HEK293 (cell line): ENCODE measurements around the gene PBX3.

Source experiments
- CTCF ChIA-PET: fragments of 350-600 bp; formaldehyde crosslinking; extraction: SDS; loops from one replicate; lab custom pipeline; 2021; ENCODE audit warnings: antibody characterized with exemption; lab: Yijun Ruan, JAX
- POLR2A ChIA-PET: fragments of 300-600 bp; formaldehyde crosslinking; extraction: SDS; loops from one replicate; lab custom pipeline; 2020; ENCODE audit warnings: antibody characterized with exemption, inconsistent platforms; lab: Yijun Ruan, JAX
- H3K27ac ChIP-seq: fragments of 200-500 bp; sonication (Bioruptor generic); 2 replicates; pipeline ENCODE4 v1.5.1; 2014; ENCODE audit warnings: low read depth, low read length, control low read depth, inconsistent platforms; ENCODE audit errors: extremely low read depth
- H3K36me3 ChIP-seq, 2 experiments: fragments of 200-500 bp in 1 of 2; sonication (Bioruptor generic) in 1 of 2; 1 replicate in 1 of 2; 2 replicates in 1 of 2; pipeline ENCODE4 v1.5.1; 2014 to 2017; ENCODE audit warnings: inconsistent platforms in 2 of 2, low read length in 2 of 2; ENCODE audit not compliant: control insufficient read depth in 2 of 2, insufficient read depth in 1 of 2
- H3K4me1 ChIP-seq: fragments of 200-500 bp; sonication (Bioruptor generic); 2 replicates; pipeline ENCODE4 v1.5.1; 2014; ENCODE audit warnings: mild to moderate bottlenecking, low read length, inconsistent platforms; ENCODE audit not compliant: control insufficient read depth, insufficient read depth
- H3K4me3 ChIP-seq: 2 replicates; pipeline ENCODE4 v1.5.1; 2011; ENCODE audit warnings: low read depth, mild to moderate bottlenecking, control low read depth, low read length, moderate library complexity
- H3K9me3 ChIP-seq: fragments of 200-500 bp; sonication (Bioruptor generic); 2 replicates; pipeline ENCODE4 v1.5.1; 2014; ENCODE audit warnings: low read depth, low read length, inconsistent platforms; ENCODE audit not compliant: control insufficient read depth, insufficient read depth
- FEZF1 ChIP-seq: fragments of 450-650 bp; formaldehyde crosslinking; IDR thresholded peaks from 2 replicates; pipeline ENCODE4 v1.5.1; 2016; ENCODE audit warnings: missing biosample characterization, missing genetic modification characterization
- GFI1B ChIP-seq: fragments of 450-650 bp; formaldehyde crosslinking; IDR thresholded peaks from 2 replicates; pipeline ENCODE4 v1.5.1; 2016; ENCODE audit warnings: missing biosample characterization, missing genetic modification characterization
- OSR2 ChIP-seq: fragments of 450-650 bp; formaldehyde crosslinking; IDR thresholded peaks from 2 replicates; pipeline ENCODE4 v1.5.1; 2016; ENCODE audit warnings: missing biosample characterization, missing genetic modification characterization
- PRDM6 ChIP-seq: fragments of 450-650 bp; formaldehyde crosslinking; IDR thresholded peaks from 2 replicates; pipeline ENCODE4 v1.5.1; 2017; ENCODE audit warnings: missing biosample characterization, missing genetic modification characterization
- REPIN1 ChIP-seq: fragments of 450-650 bp; formaldehyde crosslinking; IDR thresholded peaks from 2 replicates; pipeline ENCODE4 v1.5.1; 2017; ENCODE audit warnings: missing biosample characterization, missing genetic modification characterization, low read depth
- ZBTB17 ChIP-seq: fragments of 450-650 bp; formaldehyde crosslinking; IDR thresholded peaks from 2 replicates; pipeline ENCODE4 v1.5.1; 2016; ENCODE audit warnings: missing biosample characterization, missing genetic modification characterization
- ZNF239 ChIP-seq: fragments of 450-650 bp; formaldehyde crosslinking; IDR thresholded peaks from 2 replicates; pipeline ENCODE4 v1.5.1; 2016; ENCODE audit warnings: missing biosample characterization, missing genetic modification characterization
- ZNF426 ChIP-seq: fragments of 450-650 bp; formaldehyde crosslinking; IDR thresholded peaks from 2 replicates; pipeline ENCODE4 v1.5.1; 2017; ENCODE audit warnings: missing biosample characterization, missing genetic modification characterization, mild to moderate bottlenecking, inconsistent platforms, moderate library complexity
- ZNF585B ChIP-seq: fragments of 450-650 bp; formaldehyde crosslinking; IDR thresholded peaks from 2 replicates; pipeline ENCODE4 v1.5.1; 2016; ENCODE audit warnings: missing biosample characterization, missing genetic modification characterization
- ZNF596 ChIP-seq: fragments of 450-650 bp; IDR thresholded peaks from 2 replicates; pipeline ENCODE4 v1.5.0; 2018; ENCODE audit warnings: missing biosample characterization, mild to moderate bottlenecking, missing genetic modification characterization, moderate library complexity
- TF ChIP-seq, protein P1 (sequence below): IDR thresholded peaks from 2 replicates; pipeline ENCODE4 v1.6.1; 2011; ENCODE audit warnings: mild to moderate bottlenecking, low read depth, low read length, borderline replicate concordance
- TF ChIP-seq, protein P2 (sequence below): fragments of 450-650 bp; formaldehyde crosslinking; IDR thresholded peaks from 2 replicates; pipeline ENCODE4 v1.5.1; 2016; ENCODE audit warnings: missing biosample characterization, missing genetic modification characterization
- TF ChIP-seq, protein P3 (sequence below): fragments of 450-650 bp; IDR thresholded peaks from 2 replicates; pipeline ENCODE4 v1.5.1; 2018; ENCODE audit warnings: missing biosample characterization, mild to moderate bottlenecking, missing genetic modification characterization
- TF ChIP-seq, protein P4 (sequence below): fragments of 450-650 bp; formaldehyde crosslinking; IDR thresholded peaks from 2 replicates; pipeline ENCODE4 v1.5.1; 2016; ENCODE audit warnings: missing biosample characterization, missing genetic modification characterization
- TF ChIP-seq, protein P5 (sequence below): sonication (generic); formaldehyde crosslinking; IDR thresholded peaks from 2 replicates; pipeline ENCODE4 v1.8.1; 2022; ENCODE audit warnings: mild to moderate bottlenecking, moderate library complexity, missing genetic modification reagents

PBX3 gene

DNA sequence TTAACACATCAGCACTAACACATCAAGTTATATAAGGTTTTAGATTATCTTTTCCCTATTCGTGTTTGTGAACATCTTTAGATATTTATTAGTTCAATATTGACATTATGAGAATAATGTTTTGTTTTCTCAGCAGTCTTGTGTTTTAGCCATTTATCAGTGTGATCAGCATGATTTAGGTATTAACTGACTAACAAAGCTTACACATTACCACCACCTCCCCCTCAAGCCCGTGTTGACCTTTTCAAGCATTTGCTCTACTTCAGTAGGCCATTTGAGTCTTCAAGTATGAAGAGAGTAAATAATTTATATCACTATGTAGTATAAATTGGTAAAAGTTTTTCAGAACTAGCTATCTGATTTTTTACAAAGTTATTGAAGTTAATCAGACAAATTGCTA lies 6.9 kb downstream of the PBX3 start (continued):
- TF ChIP-seq GFI1B (tag by site-specific recombination) (no peak), ZNF426 (tag by site-specific recombination) (no peak), ZNF239 (no peak)
- TF ChIP-seq, protein P1, sequence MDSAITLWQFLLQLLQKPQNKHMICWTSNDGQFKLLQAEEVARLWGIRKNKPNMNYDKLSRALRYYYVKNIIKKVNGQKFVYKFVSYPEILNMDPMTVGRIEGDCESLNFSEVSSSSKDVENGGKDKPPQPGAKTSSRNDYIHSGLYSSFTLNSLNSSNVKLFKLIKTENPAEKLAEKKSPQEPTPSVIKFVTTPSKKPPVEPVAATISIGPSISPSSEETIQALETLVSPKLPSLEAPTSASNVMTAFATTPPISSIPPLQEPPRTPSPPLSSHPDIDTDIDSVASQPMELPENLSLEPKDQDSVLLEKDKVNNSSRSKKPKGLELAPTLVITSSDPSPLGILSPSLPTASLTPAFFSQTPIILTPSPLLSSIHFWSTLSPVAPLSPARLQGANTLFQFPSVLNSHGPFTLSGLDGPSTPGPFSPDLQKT: no peak

DNA sequence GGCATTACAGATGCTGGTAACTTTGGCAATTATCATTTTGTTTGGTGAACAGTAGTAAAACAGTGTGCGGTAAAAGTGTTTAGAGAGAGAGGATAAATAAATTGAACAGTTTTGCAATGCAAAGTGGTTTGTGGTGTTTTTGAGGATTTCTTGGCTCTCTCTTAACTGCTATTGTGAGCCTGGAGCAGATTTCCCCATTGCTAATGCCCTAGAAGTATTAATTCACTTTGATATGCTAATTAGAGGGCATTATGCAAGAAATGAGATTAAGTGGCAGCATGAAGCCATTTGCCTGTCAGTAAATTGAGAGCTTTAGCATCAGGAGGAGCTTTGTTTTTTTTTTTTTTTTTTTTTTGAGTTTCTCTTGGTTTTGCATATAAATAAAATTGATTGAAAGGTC lies 8.2 kb downstream of the PBX3 start:
- H3K36me3 ChIP-seq: peaks cover 0 to 4% of the 10 kb centered on the region in 2 experiments; a peak in 2 of 3 replicates
- TF ChIP-seq OSR2 (0 out of 2 replicates have a peak, but pooled peaks have one; percentile 12), ZNF585B (tag by site-specific recombination) (no peak), PRDM6 (peak; percentile 93), ZNF596 (peak; percentile 77), REPIN1 (tag by site-specific recombination) (no peak), FEZF1 (tag by site-specific recombination) (peak; percentile 70), ZBTB17 (tag by site-specific recombination) (0 out of 2 replicates have a peak, but pooled peaks have one; percentile 33)
- TF ChIP-seq, protein P2, sequence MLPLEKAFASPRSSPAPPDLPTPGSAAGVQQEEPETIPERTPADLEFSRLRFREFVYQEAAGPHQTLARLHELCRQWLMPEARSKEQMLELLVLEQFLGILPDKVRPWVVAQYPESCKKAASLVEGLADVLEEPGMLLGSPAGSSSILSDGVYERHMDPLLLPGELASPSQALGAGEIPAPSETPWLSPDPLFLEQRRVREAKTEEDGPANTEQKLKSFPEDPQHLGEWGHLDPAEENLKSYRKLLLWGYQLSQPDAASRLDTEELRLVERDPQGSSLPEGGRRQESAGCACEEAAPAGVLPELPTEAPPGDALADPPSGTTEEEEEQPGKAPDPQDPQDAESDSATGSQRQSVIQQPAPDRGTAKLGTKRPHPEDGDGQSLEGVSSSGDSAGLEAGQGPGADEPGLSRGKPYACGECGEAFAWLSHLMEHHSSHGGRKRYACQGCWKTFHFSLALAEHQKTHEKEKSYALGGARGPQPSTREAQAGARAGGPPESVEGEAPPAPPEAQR: no peak
- TF ChIP-seq, protein P3, sequence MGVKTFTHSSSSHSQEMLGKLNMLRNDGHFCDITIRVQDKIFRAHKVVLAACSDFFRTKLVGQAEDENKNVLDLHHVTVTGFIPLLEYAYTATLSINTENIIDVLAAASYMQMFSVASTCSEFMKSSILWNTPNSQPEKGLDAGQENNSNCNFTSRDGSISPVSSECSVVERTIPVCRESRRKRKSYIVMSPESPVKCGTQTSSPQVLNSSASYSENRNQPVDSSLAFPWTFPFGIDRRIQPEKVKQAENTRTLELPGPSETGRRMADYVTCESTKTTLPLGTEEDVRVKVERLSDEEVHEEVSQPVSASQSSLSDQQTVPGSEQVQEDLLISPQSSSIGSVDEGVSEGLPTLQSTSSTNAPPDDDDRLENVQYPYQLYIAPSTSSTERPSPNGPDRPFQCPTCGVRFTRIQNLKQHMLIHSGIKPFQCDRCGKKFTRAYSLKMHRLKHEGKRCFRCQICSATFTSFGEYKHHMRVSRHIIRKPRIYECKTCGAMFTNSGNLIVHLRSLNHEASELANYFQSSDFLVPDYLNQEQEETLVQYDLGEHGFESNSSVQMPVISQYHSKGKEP (tag by site-specific recombination): peak; percentile 27; the same call in 1 of the 2 replicates
- TF ChIP-seq, protein P4, sequence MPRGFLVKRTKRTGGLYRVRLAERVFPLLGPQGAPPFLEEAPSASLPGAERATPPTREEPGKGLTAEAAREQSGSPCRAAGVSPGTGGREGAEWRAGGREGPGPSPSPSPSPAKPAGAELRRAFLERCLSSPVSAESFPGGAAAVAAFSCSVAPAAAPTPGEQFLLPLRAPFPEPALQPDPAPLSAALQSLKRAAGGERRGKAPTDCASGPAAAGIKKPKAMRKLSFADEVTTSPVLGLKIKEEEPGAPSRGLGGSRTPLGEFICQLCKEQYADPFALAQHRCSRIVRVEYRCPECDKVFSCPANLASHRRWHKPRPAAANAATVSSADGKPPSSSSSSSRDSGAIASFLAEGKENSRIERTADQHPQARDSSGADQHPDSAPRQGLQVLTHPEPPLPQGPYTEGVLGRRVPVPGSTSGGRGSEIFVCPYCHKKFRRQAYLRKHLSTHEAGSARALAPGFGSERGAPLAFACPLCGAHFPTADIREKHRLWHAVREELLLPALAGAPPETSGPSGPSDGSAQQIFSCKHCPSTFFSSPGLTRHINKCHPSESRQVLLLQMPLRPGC (tag by site-specific recombination): no peak
- TF ChIP-seq, protein P5, sequence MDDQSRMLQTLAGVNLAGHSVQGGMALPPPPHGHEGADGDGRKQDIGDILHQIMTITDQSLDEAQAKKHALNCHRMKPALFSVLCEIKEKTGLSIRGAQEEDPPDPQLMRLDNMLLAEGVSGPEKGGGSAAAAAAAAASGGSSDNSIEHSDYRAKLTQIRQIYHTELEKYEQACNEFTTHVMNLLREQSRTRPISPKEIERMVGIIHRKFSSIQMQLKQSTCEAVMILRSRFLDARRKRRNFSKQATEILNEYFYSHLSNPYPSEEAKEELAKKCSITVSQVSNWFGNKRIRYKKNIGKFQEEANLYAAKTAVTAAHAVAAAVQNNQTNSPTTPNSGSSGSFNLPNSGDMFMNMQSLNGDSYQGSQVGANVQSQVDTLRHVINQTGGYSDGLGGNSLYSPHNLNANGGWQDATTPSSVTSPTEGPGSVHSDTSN: no peak
- H3K9me3 ChIP-seq: no peaks in the 10 kb centered on the region
- H3K27ac ChIP-seq: no peak overlapping the region
- ChIA-PET CTCF (no interaction called here), POLR2A (interaction anchor here (0.6 to 1.3 kb wide), 3 partner anchors 10 to 1641 kb away, joined by 3 to 5 read pairs (median 4); no protein-coding TSS in a partner anchor)
- no peak overlapping the region for H3K4me3 ChIP-seq
- peaks cover 39% of the 10 kb centered on the region; the same call in 1 of the 2 replicates for H3K4me1 ChIP-seq
